Superior temporal gyrus (tissue), 1 donor: ENCODE measurements around the gene SMKR1.
"Not testable (repeated sequence)": the region's sequence is repeated elsewhere in the genome, so short reads cannot be mapped to it uniquely, and the experiment has no call there.

Experiments
- DNase-seq: peaks from one replicate; pipeline ENCODE4 v3.0.0-alpha.2; 2016; ENCODE audit errors: extremely low spot score

SMKR1 gene

DNA sequence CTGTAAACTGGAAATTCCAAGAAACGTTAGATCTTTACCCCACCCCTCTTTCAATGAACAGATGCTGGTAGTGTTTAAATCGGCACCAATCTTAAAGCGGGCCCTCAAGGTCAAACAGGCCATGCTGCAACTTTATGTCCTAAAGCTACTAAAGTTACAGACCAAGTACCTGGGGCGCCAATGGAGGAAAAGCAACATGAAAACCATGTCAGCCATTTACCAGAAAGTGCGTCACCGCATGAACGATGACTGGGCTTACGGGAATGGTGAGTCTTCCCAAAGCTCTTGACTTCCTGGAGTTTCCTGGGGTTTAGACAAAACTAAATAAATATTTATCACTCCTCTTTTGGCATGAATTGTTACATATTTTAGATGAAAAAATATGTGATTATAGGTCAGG lies 19.6 kb upstream of the SMKR1 start:
- no peak for DNase-seq

GRCh38 chr7:129489491-129489890 lies 12.8 kb upstream of the SMKR1 start:
- no peak for DNase-seq

GRCh38 chr7:129492391-129492790 lies 9.9 kb upstream of the SMKR1 start:
- no peak for DNase-seq

- DNase-seq: peak; percentile 47
Measured at GRCh38 chr7:129493555-129493954, 8.8 kb upstream of the SMKR1 start.

- DNase-seq: no peak
Measured at GRCh38 chr7:129494041-129494440, 8.3 kb upstream of the SMKR1 start.

- DNase-seq: no peak
Measured at GRCh38 chr7:129495987-129496386, 6.3 kb upstream of the SMKR1 start.

DNA sequence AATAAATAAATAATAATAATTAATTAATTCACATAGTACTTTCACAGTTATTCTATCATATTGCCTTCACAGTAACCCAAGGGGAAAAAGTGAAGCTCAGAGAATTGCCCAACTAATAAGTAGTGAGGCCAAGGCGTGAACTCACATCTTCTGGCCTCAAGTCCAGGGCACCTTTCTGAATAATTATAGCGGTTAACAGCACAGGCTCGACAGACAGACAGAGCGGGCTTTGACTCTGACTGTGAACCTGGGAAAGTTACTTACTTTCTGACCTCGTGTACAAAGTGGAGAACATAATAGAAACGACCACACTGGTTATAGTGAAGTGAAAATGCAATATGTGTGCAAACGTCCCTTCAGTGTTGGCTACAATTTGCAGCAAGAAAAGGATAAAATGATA lies 5.7 kb upstream of the SMKR1 start:
- DNase-seq: no peak

DNA sequence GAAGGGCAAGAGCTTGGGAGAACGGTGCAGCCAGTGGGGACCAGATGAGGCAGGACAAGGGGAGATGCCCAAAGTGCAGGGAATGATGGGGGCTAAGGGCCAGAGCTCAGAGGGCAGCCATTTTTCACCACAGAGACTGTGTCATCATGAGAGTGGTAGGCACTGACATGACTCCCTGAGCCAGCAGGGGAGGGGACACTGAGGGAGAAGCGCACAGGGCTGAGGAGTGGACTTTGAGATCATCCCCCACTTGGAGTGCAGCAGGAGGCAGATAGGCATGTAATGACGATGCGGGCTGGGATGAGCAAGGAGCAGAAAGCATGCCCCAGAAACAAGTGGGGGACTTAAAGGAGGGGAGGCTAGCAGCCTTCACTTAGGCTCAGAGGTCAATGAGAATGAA lies 5.2 kb upstream of the SMKR1 start:
- DNase-seq: no peak

DNA sequence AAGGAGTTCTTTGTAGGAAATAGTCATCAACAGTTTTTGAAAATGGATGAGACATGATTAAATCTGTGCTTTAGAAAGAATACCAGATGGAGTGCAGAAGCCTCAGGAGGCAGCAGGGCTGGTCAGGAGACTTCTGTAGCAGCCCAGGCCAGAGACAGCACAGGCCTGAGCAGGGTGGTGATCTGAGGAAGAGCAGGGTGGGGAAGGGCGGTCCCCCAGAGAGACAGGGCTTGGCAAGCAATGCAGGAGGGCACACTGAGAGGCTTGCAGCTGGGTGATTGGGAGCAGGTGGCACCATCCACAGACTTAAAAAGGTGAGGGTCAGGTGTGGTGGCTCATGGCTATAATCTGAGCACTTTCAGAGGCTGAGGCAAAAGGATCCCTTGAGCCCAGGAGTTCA lies 4.3 kb upstream of the SMKR1 start:
- DNase-seq: no peak

- DNase-seq: no peak
Measured at GRCh38 chr7:129499999-129500398, 2.3 kb upstream of the SMKR1 start.

DNA sequence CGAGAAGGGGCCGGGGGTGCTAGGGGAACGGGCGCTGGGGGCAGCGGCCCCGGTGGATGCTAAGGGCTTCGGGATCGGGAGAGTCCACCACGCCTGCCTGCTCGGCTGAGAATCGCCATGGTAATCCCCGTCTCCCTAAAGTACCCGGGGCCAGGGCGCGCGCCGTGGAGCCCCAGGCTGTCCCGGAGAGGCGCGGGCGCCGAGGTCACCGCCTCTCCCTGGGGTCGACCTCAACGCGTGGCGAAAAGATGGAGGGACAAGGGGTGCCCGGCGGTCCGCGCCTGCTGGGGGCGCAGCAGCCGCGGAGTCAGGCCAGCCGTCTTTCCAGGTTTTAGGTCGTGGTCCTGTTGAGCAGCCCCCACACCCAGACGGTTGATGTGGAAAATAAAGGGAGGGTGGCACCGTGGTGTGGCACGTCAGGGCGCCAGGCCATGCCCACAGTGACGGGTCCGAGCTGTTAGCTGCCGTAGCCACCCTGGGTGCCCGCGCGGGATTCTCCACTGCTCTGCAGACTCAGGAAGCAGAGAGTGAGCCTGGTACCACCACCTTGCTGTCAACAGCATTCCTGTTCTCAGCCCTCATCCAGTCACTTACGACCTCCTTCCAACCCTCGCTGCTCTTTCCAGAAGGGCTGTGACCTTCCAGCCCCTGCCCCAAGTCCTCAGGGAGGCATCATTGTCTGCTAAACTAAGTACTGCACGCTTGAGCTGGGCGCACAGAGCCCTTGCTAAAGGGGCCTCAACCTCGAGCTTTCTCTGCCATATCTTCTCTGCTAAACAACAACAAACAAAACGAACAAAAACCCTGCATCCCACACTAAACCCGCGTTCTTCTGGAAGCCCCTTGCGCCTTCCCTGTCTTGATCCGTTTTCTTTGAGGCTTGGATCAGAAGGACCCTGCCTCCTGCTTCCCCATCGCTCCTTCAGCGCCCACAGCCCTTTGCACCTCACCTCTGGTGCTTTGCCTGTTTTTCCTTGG lies 666 bp downstream of the SMKR1 start:
- DNase-seq: no peak

DNA sequence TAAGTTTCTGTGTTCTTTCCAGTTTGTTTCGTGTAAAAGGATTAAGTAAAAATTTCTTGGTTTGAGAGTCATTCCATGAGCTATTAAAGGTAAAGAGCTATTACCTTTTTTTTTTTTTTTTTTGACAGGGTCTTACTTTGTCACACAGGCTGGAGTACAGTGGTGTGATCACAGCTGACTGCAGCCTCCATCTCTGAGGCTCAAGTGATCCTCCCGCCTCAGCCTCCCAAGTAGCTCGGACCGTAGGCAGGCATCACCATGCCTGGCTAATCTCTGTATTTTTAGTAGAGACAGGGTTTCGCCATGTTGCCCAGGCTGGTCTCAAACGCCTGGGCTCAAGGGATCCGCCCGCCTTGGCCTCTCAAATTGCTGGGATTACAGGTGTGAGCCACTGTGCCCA lies 1.4 kb downstream of the SMKR1 start:
- no peak for DNase-seq

- no peak for DNase-seq
Measured at GRCh38 chr7:129512192-129512591, 9.9 kb downstream of the SMKR1 start.

DNA sequence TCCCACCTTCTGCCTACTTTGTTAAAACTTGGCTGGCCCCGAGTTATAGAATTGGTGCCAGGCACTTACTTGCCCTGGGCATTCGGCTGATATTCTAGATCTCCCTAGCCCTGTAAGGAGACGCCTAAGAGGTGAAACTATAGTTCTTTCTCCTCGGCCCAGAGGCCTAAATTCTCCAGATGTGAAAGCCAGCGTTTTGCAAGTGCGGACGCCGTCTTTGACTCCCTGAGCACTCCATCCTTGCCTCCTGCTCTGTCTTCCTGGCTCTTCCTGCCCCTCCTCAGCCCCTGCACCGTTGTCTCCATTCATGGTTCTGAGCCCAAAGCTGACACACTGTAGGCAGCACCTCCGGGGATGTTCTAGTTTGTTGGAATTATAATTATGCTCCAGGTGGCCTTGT lies 11.2 kb downstream of the SMKR1 start:
- DNase-seq: no peak

GRCh38 chr7:129514683-129515082 lies 12.4 kb downstream of the SMKR1 start:
- DNase-seq: no peak

DNA sequence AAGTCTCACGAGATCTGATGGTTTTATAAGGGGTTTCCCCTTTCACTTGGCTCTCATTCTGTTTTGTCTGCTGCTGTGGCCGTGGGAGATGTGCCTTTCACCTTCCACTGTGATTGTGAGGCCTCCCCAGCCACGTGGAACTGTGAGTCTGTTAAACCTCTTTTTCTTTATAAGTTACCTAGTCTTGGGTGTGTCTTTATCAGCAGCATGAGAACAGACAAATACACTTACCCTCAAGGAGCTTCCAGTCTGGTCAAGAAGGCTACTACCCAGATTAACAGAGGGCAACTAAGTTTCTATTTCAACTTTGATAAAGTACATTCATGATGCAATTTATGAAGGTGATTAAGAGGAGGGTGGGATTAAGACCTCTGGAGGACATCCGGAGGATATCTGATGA lies 13.1 kb downstream of the SMKR1 start:
- DNase-seq: no peak

DNA sequence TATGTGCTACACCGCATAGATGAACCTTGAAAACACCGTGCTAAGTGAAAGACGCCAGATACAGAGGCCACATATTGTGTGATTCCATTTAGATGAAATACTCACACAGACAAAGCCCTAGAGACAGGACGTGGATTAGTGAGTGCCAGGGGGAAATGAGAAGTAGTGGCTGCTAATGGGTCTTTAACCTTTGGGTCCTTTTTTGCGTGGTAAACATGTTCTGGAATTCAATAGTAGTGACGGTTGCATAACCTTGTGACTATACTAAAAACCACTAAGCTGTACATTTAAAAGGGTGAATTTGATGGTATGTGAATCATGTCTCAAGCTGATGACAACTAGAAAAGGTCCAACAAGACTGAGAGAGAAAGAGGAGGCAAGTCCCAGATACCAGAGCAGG lies 15.6 kb downstream of the SMKR1 start:
- DNase-seq: no peak

GRCh38 chr7:129519464-129519863 lies 17.1 kb downstream of the SMKR1 start:
- DNase-seq: no peak

DNA sequence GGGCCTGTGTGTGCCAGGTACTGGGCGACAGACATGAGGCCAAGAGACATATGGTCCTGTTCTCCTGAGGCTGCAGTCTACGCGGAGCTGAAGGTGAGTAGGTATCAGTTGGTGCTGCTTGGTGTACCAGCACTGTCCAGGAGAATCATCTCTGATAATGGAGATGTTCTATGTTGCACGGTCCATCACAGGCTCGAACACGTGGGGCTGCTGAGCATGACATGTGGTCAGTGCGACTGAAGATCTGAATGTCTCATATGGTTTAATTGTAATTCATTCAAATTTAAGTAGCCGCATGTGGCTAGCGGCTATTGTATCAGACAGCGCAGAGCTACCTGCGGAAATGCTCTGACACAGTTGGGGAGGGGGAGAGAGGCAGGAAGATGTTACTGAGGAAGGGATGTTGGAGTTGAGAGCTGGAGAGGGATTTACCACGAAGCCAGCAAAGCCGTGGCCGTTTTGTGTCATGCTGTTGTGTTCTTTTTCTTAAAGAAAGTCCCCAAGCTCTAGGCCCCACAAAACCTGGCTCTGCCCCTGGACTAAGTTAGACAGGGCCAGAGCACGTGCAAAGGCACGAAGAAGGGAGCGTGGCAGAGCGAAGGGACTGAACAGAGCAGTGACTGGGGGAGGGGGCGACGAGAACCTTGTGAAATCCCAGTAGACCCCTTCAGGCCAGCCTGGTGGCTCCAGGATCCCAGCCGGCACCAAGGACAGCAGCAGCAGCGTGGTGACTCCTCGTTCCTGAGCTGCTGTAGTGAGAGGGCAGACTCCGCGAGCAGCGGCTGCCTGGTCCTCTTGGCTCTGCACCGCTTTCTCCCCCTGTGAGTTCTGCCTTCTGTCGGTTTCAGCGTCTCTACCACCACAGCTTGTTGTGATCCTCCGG lies 20.0 kb downstream of the SMKR1 start:
- DNase-seq: no peak

GRCh38 chr7:129522971-129523340 lies 20.6 kb downstream of the SMKR1 start:
- no peak for DNase-seq

- DNase-seq: no peak
Measured at GRCh38 chr7:129523924-129524323, 21.6 kb downstream of the SMKR1 start.

- not testable (repeated sequence) for DNase-seq
Measured at GRCh38 chr7:129524405-129524804, 22.1 kb downstream of the SMKR1 start.
